Kasumi-1 (cell line): ENCODE results near the gene PCDHGB7.
"Not testable (repeated sequence)": the region's sequence is repeated elsewhere in the genome, so short reads cannot be mapped to it uniquely, and the experiment has no call there.

Experiments used
- DNase-seq, 2 experiments: peaks; one replicate each; lab custom pipeline; 2025; lab: John Stamatoyannopoulos, UW

The PCDHGB7 gene

GRCh38 chr5:141417494-141418172, at the start of gene PCDHGB7:
TSS of gene PCDHGB7 (plus strand) at chr5:141417677. CDS start at chr5:141417860, 183 bp downstream.
- not testable (repeated sequence) for DNase-seq

DNA sequence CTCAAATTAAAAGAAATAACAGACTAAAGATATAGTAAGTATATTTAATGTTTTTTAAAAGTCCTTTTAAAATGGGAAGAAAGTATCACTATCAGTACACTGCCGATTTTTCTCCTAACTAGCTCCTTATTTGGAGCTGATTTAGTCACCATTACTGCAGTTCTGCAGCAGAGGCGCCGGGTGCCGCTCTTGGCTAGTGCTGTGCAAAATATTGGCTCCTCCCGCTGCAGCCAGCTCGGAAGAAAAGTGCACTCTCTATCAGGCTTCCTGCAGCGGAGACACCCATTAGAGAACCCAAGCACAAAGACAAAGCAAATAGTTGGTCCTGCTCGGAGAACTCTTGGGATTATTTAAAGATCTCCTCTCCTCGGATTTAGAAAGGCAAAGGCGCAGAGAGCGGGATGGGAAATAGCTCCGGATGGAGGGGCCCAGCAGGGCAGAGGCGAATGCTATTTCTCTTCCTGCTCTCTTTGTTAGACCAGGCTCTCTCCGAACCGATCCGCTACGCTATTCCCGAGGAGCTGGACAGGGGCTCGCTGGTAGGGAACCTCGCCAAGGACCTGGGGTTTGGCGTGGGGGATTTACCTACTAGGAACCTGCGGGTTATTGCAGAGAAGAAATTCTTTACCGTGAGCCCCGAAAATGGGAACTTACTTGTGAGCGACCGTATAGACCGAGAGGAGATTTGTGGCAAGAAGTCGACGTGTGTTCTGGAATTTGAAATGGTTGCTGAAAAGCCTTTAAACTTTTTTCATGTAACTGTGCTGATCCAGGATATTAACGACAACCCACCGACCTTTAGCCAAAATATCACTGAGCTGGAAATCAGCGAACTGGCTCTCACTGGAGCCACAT, 47.3 kb upstream of the PCDHGB7 start, which contains the start of gene PCDHGB3:
Gene PCDHGB3 (plus strand): TSS at position 249 of the 855 bp plus-strand sequence. CDS start 153 bp downstream, at position 402.
- no peak for DNase-seq

GRCh38 chr5:141371572-141372475, 45.7 kb upstream of the PCDHGB7 start:
- DNase-seq: no peak

DNA sequence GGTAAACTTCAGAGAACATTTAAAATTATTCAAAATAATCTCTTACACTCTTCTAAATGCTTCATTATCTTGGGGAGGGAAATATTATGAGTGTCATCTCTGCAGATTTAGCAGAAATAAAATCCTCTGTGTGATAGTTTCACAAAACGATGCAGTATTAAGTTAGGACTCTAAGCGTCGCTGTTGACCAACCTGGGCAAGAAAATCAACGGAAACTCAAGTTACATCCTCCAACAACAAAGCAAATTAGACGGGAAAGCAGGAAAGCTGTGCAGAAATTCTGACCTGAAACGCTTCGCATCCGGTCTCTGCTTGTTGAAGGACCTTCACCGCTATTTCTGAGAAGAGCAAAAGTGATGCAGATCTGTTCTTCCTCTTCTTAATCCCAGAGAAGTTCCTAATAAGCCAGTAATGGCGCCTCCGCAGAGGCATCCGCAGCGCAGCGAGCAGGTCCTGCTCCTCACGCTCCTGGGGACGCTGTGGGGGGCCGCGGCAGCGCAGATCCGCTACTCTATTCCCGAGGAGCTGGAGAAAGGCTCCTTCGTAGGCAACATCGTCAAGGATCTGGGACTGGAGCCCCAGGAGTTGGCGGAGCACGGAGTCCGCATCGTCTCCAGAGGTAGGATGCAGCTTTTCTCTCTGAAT, 43.7 kb upstream of the PCDHGB7 start, which contains the start of gene PCDHGA6:
Gene PCDHGA6 (plus strand): TSS at position 219 of the 645 bp plus-strand sequence. CDS start 193 bp downstream, at position 412.
- no peak for DNase-seq

DNA sequence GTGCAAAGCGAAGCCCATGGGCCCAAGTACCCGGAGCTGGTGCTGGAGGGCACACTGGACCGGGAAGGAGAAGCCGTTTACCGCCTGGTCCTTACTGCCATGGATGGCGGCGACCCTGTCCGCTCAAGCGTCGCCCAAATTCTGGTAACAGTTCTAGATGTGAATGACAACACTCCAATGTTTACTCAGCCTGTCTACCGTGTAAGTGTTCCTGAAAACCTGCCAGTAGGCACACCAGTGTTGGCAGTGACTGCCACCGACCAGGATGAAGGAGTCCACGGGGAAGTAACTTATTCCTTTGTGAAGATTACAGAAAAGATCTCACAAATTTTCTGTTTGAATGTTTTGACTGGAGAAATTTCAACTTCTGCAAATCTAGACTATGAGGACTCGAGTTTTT, 42.9 kb upstream of the PCDHGB7 start:
- no peak for DNase-seq

- not testable (repeated sequence) for DNase-seq
Measured at GRCh38 chr5:141375444-141376155, 41.9 kb upstream of the PCDHGB7 start.

- DNase-seq: no peak
Measured at GRCh38 chr5:141382469-141383294, 34.8 kb upstream of the PCDHGB7 start, which contains the start of gene PCDHGA7. TSS of gene PCDHGA7 (plus strand) at chr5:141382742. CDS start at chr5:141382900, 158 bp downstream.

DNA sequence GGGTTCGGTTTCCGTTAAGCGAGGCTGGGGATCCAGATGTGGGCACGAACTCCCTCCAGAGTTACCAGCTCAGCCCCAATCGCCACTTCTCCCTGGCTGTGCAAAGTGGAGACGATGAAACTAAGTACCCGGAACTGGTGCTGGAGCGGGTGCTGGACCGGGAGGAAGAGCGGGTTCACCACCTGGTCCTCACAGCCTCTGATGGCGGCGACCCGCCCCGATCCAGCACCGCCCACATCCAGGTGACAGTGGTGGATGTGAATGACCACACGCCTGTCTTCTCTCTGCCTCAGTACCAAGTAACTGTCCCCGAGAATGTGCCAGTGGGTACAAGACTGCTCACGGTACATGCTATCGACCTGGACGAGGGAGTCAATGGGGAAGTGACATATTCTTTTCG, 34.1 kb upstream of the PCDHGB7 start:
- no peak for DNase-seq

DNA sequence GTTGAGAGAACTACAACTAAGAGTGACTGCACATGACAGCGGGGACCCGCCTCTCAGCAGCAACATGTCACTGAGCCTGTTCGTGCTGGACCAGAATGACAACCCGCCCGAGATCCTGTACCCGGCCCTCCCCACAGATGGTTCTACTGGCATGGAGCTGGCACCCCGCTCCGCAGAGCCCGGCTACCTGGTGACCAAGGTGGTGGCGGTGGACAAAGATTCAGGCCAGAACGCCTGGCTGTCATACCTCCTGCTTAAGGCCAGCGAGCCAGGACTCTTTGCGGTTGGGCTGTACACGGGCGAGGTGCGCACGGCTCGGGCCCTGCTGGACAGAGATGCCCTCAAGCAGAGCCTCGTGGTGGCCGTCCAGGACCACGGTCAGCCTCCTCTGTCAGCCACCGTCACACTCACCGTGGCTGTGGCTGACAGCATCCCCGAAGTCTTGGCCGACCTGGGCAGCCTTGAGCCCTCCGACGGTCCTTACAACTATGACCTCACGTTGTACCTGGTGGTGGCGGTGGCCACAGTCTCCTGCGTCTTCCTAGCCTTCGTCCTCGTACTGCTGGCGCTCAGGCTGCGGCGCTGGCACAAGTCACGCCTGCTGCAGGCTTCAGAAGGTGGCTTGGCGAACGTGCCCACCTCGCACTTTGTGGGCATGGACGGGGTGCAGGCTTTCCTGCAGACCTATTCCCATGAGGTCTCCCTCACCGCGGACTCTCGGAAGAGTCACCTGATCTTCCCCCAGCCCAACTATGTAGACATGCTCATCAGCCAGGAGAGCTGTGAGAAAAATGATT, 32.8 kb upstream of the PCDHGB7 start:
- no peak for DNase-seq

DNA sequence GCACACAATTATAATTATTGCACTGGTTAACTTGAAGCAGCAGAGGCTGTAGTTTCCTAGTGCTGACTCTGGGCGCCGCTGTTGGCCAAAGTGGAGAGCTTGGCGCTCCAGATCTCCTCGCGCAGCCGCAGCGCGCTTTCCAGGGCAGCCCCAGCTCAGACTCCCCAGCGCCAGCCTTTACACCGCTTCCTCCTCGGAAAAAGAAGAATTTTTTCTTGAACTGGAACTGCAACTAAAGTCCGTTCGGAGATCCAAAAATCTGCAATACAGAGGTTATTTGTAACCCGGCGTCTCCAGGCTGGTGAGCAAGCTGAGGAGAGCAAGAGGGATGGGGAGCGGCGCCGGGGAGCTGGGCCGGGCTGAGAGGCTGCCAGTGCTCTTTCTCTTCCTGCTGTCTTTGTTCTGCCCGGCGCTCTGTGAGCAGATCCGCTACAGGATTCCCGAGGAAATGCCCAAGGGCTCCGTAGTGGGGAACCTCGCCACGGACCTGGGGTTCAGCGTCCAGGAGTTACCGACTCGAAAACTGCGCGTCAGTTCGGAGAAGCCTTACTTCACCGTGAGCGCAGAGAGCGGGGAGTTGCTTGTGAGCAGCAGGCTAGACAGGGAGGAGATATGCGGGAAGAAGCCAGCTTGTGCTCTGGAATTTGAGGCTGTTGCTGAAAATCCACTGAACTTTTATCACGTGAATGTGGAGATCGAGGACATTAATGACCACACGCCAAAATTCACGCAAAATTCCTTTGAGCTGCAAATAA, 29.7 kb upstream of the PCDHGB7 start, which contains the start of gene PCDHGB4:
Gene PCDHGB4 (plus strand): TSS at position 142 of the 755 bp plus-strand sequence. CDS start 187 bp downstream, at position 329.
- DNase-seq: not testable (repeated sequence)

DNA sequence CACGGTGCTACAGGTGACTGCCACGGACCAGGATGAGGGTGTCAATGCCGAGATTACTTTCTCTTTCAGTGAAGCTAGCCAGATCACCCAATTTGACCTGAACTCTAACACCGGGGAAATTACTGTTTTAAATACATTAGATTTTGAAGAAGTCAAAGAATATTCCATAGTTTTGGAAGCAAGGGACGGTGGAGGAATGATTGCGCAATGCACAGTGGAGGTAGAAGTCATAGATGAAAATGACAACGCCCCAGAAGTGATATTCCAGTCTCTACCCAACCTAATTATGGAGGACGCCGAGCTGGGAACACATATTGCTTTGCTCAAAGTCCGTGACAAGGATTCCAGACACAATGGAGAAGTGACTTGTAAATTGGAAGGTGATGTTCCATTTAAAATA, 28.8 kb upstream of the PCDHGB7 start:
- no peak for DNase-seq

DNA sequence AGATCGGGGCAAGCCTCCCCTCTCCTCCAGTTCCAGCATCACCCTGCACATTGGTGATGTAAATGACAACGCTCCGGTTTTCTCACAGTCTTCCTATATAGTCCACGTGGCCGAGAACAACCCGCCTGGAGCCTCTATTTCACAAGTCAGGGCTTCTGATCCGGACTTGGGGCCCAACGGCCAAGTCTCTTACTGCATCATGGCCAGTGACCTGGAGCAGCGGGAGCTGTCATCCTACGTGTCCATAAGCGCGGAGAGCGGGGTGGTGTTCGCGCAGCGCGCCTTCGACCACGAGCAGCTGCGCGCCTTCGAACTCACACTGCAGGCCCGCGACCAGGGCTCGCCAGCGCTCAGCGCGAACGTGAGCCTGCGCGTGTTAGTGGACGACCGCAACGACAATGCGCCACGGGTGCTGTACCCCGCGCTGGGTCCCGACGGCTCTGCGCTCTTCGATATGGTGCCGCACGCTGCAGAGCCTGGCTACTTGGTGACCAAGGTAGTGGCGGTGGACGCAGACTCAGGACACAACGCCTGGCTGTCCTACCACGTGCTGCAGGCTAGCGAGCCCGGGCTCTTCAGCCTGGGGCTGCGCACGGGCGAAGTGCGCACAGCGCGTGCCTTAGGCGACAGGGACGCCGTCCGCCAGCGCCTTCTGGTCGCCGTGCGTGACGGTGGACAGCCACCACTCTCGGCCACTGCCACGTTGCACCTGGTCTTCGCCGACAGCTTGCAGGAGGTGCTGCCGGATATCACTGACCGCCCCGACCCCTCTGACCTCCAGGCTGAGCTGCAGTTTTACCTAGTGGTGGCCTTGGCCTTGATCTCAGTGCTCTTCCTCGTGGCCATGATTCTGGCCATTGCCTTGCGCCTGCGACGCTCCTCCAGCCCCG, 28.1 kb upstream of the PCDHGB7 start:
- no peak for DNase-seq

GRCh38 chr5:141392429-141393198, 24.9 kb upstream of the PCDHGB7 start, which contains the start of gene PCDHGA8:
TSS of gene PCDHGA8 (plus strand) at chr5:141392633. CDS start at chr5:141392814, 181 bp downstream.
- DNase-seq: no peak

DNA sequence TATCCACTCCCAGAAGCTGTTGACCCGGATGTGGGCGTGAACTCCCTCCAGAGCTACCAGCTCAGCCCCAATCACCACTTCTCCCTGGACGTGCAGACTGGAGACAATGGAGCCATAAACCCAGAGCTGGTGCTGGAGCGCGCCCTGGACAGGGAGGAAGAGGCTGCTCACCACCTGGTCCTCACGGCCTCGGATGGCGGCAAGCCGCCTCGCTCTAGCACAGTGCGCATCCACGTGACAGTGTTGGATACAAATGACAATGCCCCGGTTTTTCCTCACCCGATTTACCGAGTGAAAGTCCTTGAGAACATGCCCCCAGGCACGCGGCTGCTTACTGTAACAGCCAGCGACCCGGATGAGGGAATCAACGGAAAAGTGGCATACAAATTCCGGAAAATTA, 24.2 kb upstream of the PCDHGB7 start:
- DNase-seq: no peak

DNA sequence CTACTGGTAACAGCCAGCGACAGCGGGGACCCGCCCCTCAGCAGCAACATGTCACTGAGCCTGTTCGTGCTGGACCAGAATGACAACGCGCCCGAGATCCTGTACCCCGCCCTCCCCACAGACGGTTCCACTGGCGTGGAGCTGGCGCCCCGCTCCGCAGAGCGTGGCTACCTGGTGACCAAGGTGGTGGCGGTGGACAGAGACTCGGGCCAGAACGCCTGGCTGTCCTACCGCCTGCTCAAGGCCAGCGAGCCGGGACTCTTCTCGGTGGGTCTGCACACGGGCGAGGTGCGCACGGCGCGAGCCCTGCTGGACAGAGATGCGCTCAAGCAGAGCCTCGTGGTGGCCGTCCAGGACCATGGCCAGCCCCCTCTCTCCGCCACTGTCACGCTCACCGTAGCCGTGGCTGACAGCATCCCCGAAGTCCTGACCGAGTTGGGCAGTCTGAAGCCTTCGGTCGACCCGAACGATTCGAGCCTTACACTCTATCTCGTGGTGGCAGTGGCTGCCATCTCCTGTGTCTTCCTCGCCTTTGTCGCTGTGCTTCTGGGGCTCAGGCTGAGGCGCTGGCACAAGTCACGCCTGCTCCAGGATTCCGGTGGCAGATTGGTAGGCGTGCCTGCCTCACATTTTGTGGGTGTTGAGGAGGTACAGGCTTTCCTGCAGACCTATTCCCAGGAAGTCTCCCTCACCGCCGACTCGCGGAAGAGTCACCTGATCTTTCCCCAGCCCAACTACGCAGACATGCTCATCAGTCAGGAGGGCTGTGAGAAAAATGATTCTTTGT, 22.9 kb upstream of the PCDHGB7 start:
- not testable (repeated sequence) for DNase-seq
